Mesenchymal stem cell (in vitro differentiated cells and primary cell): ENCODE results near the gene ADCY5.
A peak's percentile ranks its signal among the peaks of the same experiment; 100 is the strongest.

ENCODE experiments used
- DNase-seq: peaks from one replicate; pipeline ENCODE4 v3.0.0-alpha.2; 2013
- H2AFZ ChIP-seq: one replicate; pipeline ENCODE4 v1.6.1; 2013; ENCODE audit warnings: low read depth, mild to moderate bottlenecking, control low read depth, inconsistent platforms, low read length, moderate library complexity
- H2AK5ac ChIP-seq: 2 replicates; pipeline ENCODE4 v1.6.1; 2013; ENCODE audit warnings: low read length, moderate library complexity, mild to moderate bottlenecking, inconsistent platforms; ENCODE audit not compliant: severe bottlenecking
- H2BK120ac ChIP-seq: one replicate; pipeline ENCODE4 v1.6.1; 2013; ENCODE audit warnings: low read depth, mild to moderate bottlenecking, inconsistent platforms, low read length, moderate library complexity
- H2BK12ac ChIP-seq, 2 experiments: one replicate each; pipeline ENCODE4 v1.6.1; 2013; ENCODE audit warnings: inconsistent platforms in 2 of 2, low read length in 2 of 2, mild to moderate bottlenecking in 2 of 2, moderate library complexity in 2 of 2, control low read depth in 1 of 2
- H2BK15ac ChIP-seq: one replicate; pipeline ENCODE4 v1.6.1; 2013; ENCODE audit warnings: mild to moderate bottlenecking, low read depth, inconsistent platforms; ENCODE audit not compliant: poor library complexity, severe bottlenecking
- H2BK5ac ChIP-seq: 2 replicates; pipeline ENCODE4 v1.6.1; 2013; ENCODE audit warnings: low read depth, mild to moderate bottlenecking, low read length, control low read depth, inconsistent platforms; ENCODE audit not compliant: poor library complexity, severe bottlenecking
- H3K14ac ChIP-seq, 2 experiments: one replicate each; pipeline ENCODE4 v1.6.1; 2013; ENCODE audit warnings: inconsistent platforms in 2 of 2, low read length in 2 of 2, control low read depth in 1 of 2, mild to moderate bottlenecking in 1 of 2, moderate library complexity in 1 of 2
- H3K18ac ChIP-seq, 2 experiments: one replicate each; pipeline ENCODE4 v1.6.1; 2013; ENCODE audit warnings: inconsistent platforms in 2 of 2, low read length in 2 of 2, control low read depth in 1 of 2, low read depth in 1 of 2, mild to moderate bottlenecking in 1 of 2
- H3K23ac ChIP-seq, 2 experiments: one replicate each; pipeline ENCODE4 v1.6.1; 2013; ENCODE audit warnings: inconsistent platforms in 2 of 2, low read length in 2 of 2, mild to moderate bottlenecking in 2 of 2, moderate library complexity in 2 of 2, control low read depth in 1 of 2
- H3K27ac ChIP-seq: 2 replicates; pipeline ENCODE4 v1.5.1; 2013; ENCODE audit warnings: mild to moderate bottlenecking, moderate library complexity, low read length, control low read depth, inconsistent platforms; ENCODE audit not compliant: poor library complexity, severe bottlenecking
- H3K27me3 ChIP-seq, 2 experiments: 2 replicates each; pipeline versions ENCODE4 v1.6.1 to v1.7.0; 2013; ENCODE audit warnings: low read length in 2 of 2, mild to moderate bottlenecking in 2 of 2, moderate library complexity in 2 of 2, control low read depth in 1 of 2, inconsistent platforms in 1 of 2; ENCODE audit not compliant: control insufficient read depth in 1 of 2, insufficient read depth in 1 of 2
- H3K36me3 ChIP-seq, 2 experiments: 2 replicates each; pipeline versions ENCODE4 v1.6.1 to v1.7.0; 2013; ENCODE audit warnings: low read length in 2 of 2, control low read depth in 1 of 2, inconsistent platforms in 1 of 2, low read depth in 1 of 2, mild to moderate bottlenecking in 1 of 2; ENCODE audit not compliant: insufficient read depth in 2 of 2, control insufficient read depth in 1 of 2
- H3K4ac ChIP-seq, 2 experiments: one replicate each; pipeline ENCODE4 v1.6.1; 2013; ENCODE audit warnings: inconsistent platforms in 2 of 2, low read length in 2 of 2, mild to moderate bottlenecking in 2 of 2, moderate library complexity in 2 of 2, control low read depth in 1 of 2, low read depth in 1 of 2
- H3K4me1 ChIP-seq: 2 replicates; pipeline ENCODE4 v1.6.1; 2013; ENCODE audit warnings: low read depth, low read length, control low read depth; ENCODE audit not compliant: control insufficient read depth, insufficient read depth
- H3K4me2 ChIP-seq: 2 replicates; pipeline ENCODE4 v1.6.1; 2013; ENCODE audit warnings: low read length, mild to moderate bottlenecking, inconsistent platforms; ENCODE audit not compliant: poor library complexity, severe bottlenecking
- H3K4me3 ChIP-seq, 2 experiments: 2 replicates each; pipeline versions ENCODE4 v1.5.1 to v1.7.0; 2013; ENCODE audit warnings: low read length in 2 of 2, mild to moderate bottlenecking in 2 of 2, control low read depth in 1 of 2, low read depth in 1 of 2; ENCODE audit not compliant: insufficient read depth in 1 of 2
- H3K79me1 ChIP-seq: replicated peaks from 2 replicates; pipeline ENCODE4 v1.6.1; 2013; ENCODE audit warnings: mild to moderate bottlenecking, control low read depth, low read length, inconsistent platforms; ENCODE audit not compliant: poor library complexity, severe bottlenecking
- H3K9ac ChIP-seq: 2 replicates; pipeline ENCODE4 v1.7.0; 2013; ENCODE audit warnings: mild to moderate bottlenecking, low read length, moderate library complexity
- H3K9me3 ChIP-seq: 2 replicates; pipeline ENCODE4 v1.7.0; 2013; ENCODE audit warnings: mild to moderate bottlenecking, low read length; ENCODE audit not compliant: control insufficient read depth
- H4K8ac ChIP-seq: one replicate; pipeline ENCODE4 v1.6.1; 2013; ENCODE audit warnings: inconsistent platforms, mild to moderate bottlenecking, low read length, moderate library complexity
- H4K91ac ChIP-seq: one replicate; pipeline ENCODE4 v1.6.1; 2013; ENCODE audit warnings: mild to moderate bottlenecking, low read length, inconsistent platforms
- WGBS: methylation state at CpG from one replicate; pipeline ENCODE4 v1.1.7; 2013; ENCODE audit warnings: mixed read lengths; 5-methylcytosine and 5-hydroxymethylcytosine counted together

Gene ADCY5

GRCh38 chr3:123405936-123406510 is 42.9 kb downstream of the ADCY5 start:
- Histone ChIP-seq H4K8ac (no peak overlapping the region), H3K18ac (no peak overlapping the region), H2AK5ac (no peak overlapping the region), H3K4ac (no peak overlapping the region), H2BK120ac (no peak overlapping the region), H3K79me1 (no peaks in the 10 kb centered on the region), H3K9ac (no peak overlapping the region), H2BK12ac (no peak overlapping the region), H3K14ac (no peak overlapping the region), H3K9me3 (no peaks in the 10 kb centered on the region), H3K27ac (no peak overlapping the region), H3K23ac (no peak overlapping the region), H2BK5ac (no peak overlapping the region), H3K27me3 (peaks cover 47 to 57% of the 10 kb centered on the region in 2 experiments), H4K91ac (no peak overlapping the region), H2BK15ac (no peak overlapping the region), H2AFZ (no peak overlapping the region), H3K4me2 (no peak overlapping the region), H3K4me3 (no peak overlapping the region), H3K4me1 (peaks cover 18% of the 10 kb centered on the region), H3K36me3 (no peaks in the 10 kb centered on the region)
- DNase-seq = no peak
- 88% methylated on average over 7 of the region's 8 CpGs for WGBS

- Histone ChIP-seq H3K27me3 (peaks cover 45 to 58% of the 10 kb centered on the region in 2 experiments), H3K4me3 (peak overlapping the region in 1 of 2 experiments; percentile 4), H2BK15ac (no peak overlapping the region), H3K9me3 (no peaks in the 10 kb centered on the region), H4K91ac (no peak overlapping the region), H3K4ac (no peak overlapping the region), H3K18ac (no peak overlapping the region), H4K8ac (no peak overlapping the region), H3K36me3 (no peaks in the 10 kb centered on the region), H2AFZ (no peak overlapping the region), H2BK5ac (no peak overlapping the region), H2AK5ac (no peak overlapping the region), H2BK12ac (no peak overlapping the region), H3K79me1 (no peaks in the 10 kb centered on the region), H3K4me1 (peaks cover 16% of the 10 kb centered on the region), H2BK120ac (no peak overlapping the region), H3K27ac (no peak overlapping the region), H3K9ac (no peak overlapping the region), H3K23ac (no peak overlapping the region), H3K14ac (no peak overlapping the region), H3K4me2 (no peak overlapping the region)
- no peak for DNase-seq
- 84% methylated on average over 11 of the region's 11 CpGs for WGBS
Observed at GRCh38 chr3:123405021-123405420, 43.9 kb downstream of the ADCY5 start.

GRCh38 chr3:123404391-123404790 is 44.5 kb downstream of the ADCY5 start:
- Histone ChIP-seq H2BK120ac (no peak overlapping the region), H3K14ac (no peak overlapping the region), H4K91ac (no peak overlapping the region), H2BK12ac (no peak overlapping the region), H3K27ac (no peak overlapping the region), H3K23ac (no peak overlapping the region), H3K4me3 (no peak overlapping the region), H3K18ac (no peak overlapping the region), H3K9me3 (no peaks in the 10 kb centered on the region), H3K4me1 (peaks cover 9% of the 10 kb centered on the region), H3K4ac (no peak overlapping the region), H3K36me3 (no peaks in the 10 kb centered on the region), H3K79me1 (no peaks in the 10 kb centered on the region), H2AK5ac (no peak overlapping the region), H3K27me3 (peaks cover 45 to 59% of the 10 kb centered on the region in 2 experiments), H4K8ac (no peak overlapping the region), H2BK5ac (no peak overlapping the region), H3K4me2 (no peak overlapping the region), H3K9ac (no peak overlapping the region), H2BK15ac (no peak overlapping the region), H2AFZ (no peak overlapping the region)
- 61% methylated on average over 3 of the region's 3 CpGs for WGBS
- DNase-seq = no peak

DNA sequence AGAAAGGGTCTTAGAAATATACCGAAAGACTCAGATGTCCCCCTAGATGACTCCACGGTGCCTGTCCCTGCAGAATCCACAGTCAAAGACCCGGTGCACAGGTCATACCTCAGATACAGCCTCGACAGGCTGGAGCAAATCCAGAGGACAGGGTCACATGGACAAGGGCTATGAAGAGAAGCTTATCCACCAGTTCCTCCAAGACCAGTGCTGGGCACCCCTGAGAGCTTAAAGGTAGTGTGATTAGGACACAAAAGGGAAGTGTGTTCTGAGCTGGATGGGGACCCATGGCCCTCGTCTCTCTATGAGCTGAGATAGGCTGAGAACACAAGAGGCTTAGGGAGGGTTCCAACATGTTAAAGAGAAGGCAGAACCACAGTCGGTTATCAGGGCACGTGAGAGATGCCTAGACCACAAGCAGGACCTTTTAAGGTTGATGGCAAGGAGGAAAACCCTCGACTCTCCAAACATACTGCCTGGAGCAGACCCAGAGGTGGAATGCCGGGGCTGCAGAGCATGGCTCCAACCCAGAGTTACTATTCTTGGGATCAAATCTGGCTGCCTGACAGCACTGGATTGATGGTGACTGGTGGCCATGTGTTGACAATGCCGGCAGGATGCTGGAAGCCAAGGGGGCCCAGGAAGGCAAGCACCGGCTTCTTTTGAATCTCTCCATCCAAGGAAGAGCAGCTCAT is 46.9 kb downstream of the ADCY5 start:
- Histone ChIP-seq H3K27me3 (peaks cover 65 to 76% of the 10 kb centered on the region in 2 experiments), H3K23ac (peak overlapping the region in 1 of 2 experiments; percentile 15), H4K8ac (no peak overlapping the region), H2BK120ac (no peak overlapping the region), H3K9ac (no peak overlapping the region), H3K4ac (no peak overlapping the region), H2AFZ (no peak overlapping the region), H2AK5ac (no peak overlapping the region), H3K4me3 (no peak overlapping the region), H3K36me3 (no peaks in the 10 kb centered on the region), H3K79me1 (no peaks in the 10 kb centered on the region), H2BK5ac (no peak overlapping the region), H2BK15ac (no peak overlapping the region), H3K27ac (no peak overlapping the region), H3K9me3 (no peaks in the 10 kb centered on the region), H4K91ac (no peak overlapping the region), H2BK12ac (no peak overlapping the region), H3K18ac (no peak overlapping the region), H3K4me1 (peaks cover 7% of the 10 kb centered on the region), H3K4me2 (no peak overlapping the region), H3K14ac (no peak overlapping the region)
- no peak for DNase-seq
- WGBS = 82% methylated on average over 11 of the region's 11 CpGs
